Upper lobe of right lung (tissue), 1 donor: ENCODE results near the gene CDS2. TPM values are rescaled to one million over a fixed set of nuclear protein-coding genes. Genes with fewer than 3 reads are reported as not detected.

ENCODE experiments used
- ATAC-seq: fragments of 200-7000 bp; cut with Tn5 transposase; one replicate; pipeline ENCODE4 v1.9.1; 2020; ENCODE audit warnings: mild to moderate bottlenecking, moderate library complexity
- DNase-seq: peaks from one replicate; pipeline ENCODE4 v3.0.0-alpha.2; 2020
- H3K27ac ChIP-seq: fragments of 200-600 bp; one replicate; pipeline ENCODE4 v1.8.0; 2022
- H3K27me3 ChIP-seq: fragments of 200-600 bp; one replicate; pipeline ENCODE4 v1.8.0; 2022; ENCODE audit warnings: mild to moderate bottlenecking
- H3K36me3 ChIP-seq: fragments of 200-600 bp; one replicate; pipeline ENCODE4 v1.8.0; 2022
- H3K4me1 ChIP-seq: fragments of 200-600 bp; one replicate; pipeline ENCODE4 v1.8.0; 2022
- H3K4me3 ChIP-seq: fragments of 200-600 bp; one replicate; pipeline ENCODE4 v1.8.0; 2022; ENCODE audit warnings: mild to moderate bottlenecking
- H3K9me3 ChIP-seq: fragments of 200-600 bp; one replicate; pipeline ENCODE4 v1.8.0; 2022
- CTCF ChIP-seq: fragments of 200-600 bp; IDR thresholded peaks from one replicate; pipeline ENCODE4 v1.8.0; 2022; ENCODE audit warnings: antibody characterized with exemption
- intact Hi-C: fragments of 100-400 bp; cut with DNase I; formaldehyde crosslinking; loops from one replicate; pipeline ENCODE4 v1.11.0; 2022
- long read RNA-seq: library from polyadenylated mRNA; unstranded; transcript quantifications from one replicate; pipeline ENCODE4 v2.0.0, GENCODE V29; 2021
- total RNA-seq: library from RNA; stranded (reverse); fragmentation: NEBNext Ultra II Directional; extraction: Animal tissue kit (Norgen Biotek cat#: 25700); gene quantifications from one replicate; pipeline ENCODE4 v1.2.1, GENCODE V29; 2021
- donor health status: DM: no; HTN: yes; CAD: no; lungs with severe emphysema.

Gene CDS2
- total RNA-seq = 65.0 TPM
- long read RNA-seq, full-length matches to known transcripts = 71 of 96 reads
- long read RNA-seq, partial matches to known transcripts = 3 of 96 reads
- long read RNA-seq, other reads (novel, unspliced or antisense) = 22 of 96 reads

GRCh38 chr20:5126512-5127203 lies at the start of gene CDS2:
TSS of gene CDS2 (plus strand) at chr20:5127008. CDS start at chr20:5127093, 85 bp downstream.
- Histone ChIP-seq H3K27me3 (no peaks in the 10 kb centered on the region), H3K4me3 (peak within 1 kb of the TSS; percentile 88), H3K4me1 (peaks cover 25% of the 10 kb centered on the region), H3K27ac (peak within 1 kb of the TSS; percentile 97), H3K9me3 (no peaks in the 10 kb centered on the region), H3K36me3 (peaks cover 6% of the 10 kb centered on the region)
- peak; percentile 97 for ATAC-seq
- intact Hi-C loops = loop anchor here (5.0 kb wide), 1 partner anchor 71 kb away; no protein-coding TSS in a partner anchor
- peak; percentile 59 for TF ChIP-seq CTCF
- DNase-seq = peak; percentile 100

- H3K4me1 ChIP-seq = peaks cover 37% of the 10 kb centered on the region
- H3K27me3 ChIP-seq = no peaks in the 10 kb centered on the region
- DNase-seq (no peak), ATAC-seq (no peak)
- no peaks in the 10 kb centered on the region for H3K9me3 ChIP-seq
- H3K36me3 ChIP-seq = no peaks in the 10 kb centered on the region
- peak overlapping the region; percentile 41 for H3K4me3 ChIP-seq
- H3K27ac ChIP-seq = peak overlapping the region; percentile 91
- TF ChIP-seq CTCF = no peak
- intact Hi-C loops = no loop called here
Measured at GRCh38 chr20:5077761-5078387, 48.9 kb upstream of the CDS2 start.

DNA sequence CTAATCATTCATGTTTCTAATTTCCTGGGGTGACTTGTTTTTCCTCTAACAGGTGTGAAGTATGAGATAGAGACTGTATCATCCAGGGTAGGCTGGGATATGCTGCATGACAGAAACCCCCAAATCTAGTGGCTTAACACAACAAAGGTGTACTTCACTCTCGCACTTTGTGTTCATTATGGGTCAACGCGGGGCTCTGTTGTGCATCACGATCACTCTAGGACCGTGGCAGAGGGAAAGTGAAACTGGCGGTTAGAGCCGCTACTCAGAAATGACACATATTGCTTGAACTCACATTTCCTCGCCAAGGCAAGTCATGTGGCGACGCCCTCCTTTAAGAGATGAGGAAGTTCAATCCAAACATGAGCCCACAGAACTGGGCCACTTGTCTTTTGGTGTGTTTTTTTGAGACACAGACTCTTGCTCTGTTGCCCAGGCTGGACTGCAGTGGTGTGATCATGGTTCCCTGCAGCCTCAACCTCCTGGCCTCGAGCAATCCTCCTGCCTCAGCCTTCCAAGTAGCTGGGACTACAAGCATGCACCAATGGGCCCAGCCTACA lies 48.3 kb upstream of the CDS2 start:
- no peaks in the 10 kb centered on the region for H3K27me3 ChIP-seq
- intact Hi-C loops = no loop called here
- H3K4me1 ChIP-seq = peaks cover 31% of the 10 kb centered on the region
- H3K9me3 ChIP-seq = no peaks in the 10 kb centered on the region
- ATAC-seq (peak; percentile 94), DNase-seq (peak; percentile 78)
- no peaks in the 10 kb centered on the region for H3K36me3 ChIP-seq
- no peak for TF ChIP-seq CTCF
- peak overlapping the region; percentile 91 for H3K27ac ChIP-seq
- peak overlapping the region; percentile 41 for H3K4me3 ChIP-seq

- DNase-seq (peak; percentile 86), ATAC-seq (peak; percentile 83)
- H3K36me3 ChIP-seq = no peaks in the 10 kb centered on the region
- H3K4me1 ChIP-seq = peaks cover 23% of the 10 kb centered on the region
- intact Hi-C loops = no loop called here
- H3K9me3 ChIP-seq = no peaks in the 10 kb centered on the region
- no peak overlapping the region for H3K4me3 ChIP-seq
- no peaks in the 10 kb centered on the region for H3K27me3 ChIP-seq
- TF ChIP-seq CTCF = no peak
- H3K27ac ChIP-seq = peak overlapping the region; percentile 91
Measured at GRCh38 chr20:5080384-5080877, 46.4 kb upstream of the CDS2 start.

DNA sequence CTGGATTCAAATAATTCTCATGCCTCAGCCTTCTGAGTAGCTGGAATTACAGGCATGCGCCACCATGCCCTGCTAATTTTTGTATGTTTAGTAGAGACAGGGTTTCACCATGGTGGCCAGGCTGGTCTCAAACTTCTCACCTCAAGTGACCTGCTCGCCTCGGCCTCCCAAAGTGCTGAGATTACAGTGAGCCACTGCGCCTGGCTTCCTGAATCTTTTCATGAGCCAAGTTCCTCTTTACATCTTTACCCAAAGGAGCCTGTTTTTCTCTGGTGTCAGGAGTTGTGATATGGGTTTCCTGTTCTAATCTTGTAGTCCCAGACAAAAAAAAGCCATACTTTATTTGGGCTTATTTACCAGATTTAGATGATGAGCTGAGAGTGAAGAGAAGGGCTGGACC lies 41.4 kb upstream of the CDS2 start:
- H3K9me3 ChIP-seq = no peaks in the 10 kb centered on the region
- ATAC-seq = peak; percentile 56
- intact Hi-C loops = no loop called here
- H3K36me3 ChIP-seq = no peaks in the 10 kb centered on the region
- H3K27me3 ChIP-seq = no peaks in the 10 kb centered on the region
- H3K4me3 ChIP-seq = no peak overlapping the region
- no peak overlapping the region for H3K27ac ChIP-seq
- DNase-seq = no peak
- peaks cover 6% of the 10 kb centered on the region for H3K4me1 ChIP-seq
- no peak for TF ChIP-seq CTCF
